Stomach (tissue), 4 donors: ENCODE results near the gene MTCL3.

Experiments used
- CTCF ChIP-seq, 7 experiments: fragments of 450-650 bp in 4 of 7; fragments of 200-600 bp in 3 of 7; sonication (generic) in 3 of 7; IDR thresholded peaks; one replicate each; pipeline ENCODE4 v1.5.1; 2016 to 2019; ENCODE audit warnings: antibody characterized with exemption in 7 of 7, control low read depth in 2 of 7, mild to moderate bottlenecking in 1 of 7
- POLR2A ChIP-seq, 4 donors: fragments of 450-650 bp; IDR thresholded peaks; one replicate each; pipeline ENCODE4 v1.6.1; 2016; ENCODE audit warnings: antibody characterized with exemption in 4 of 4, control low read depth in 2 of 4, mild to moderate bottlenecking in 1 of 4, moderate library complexity in 1 of 4

- TF ChIP-seq CTCF (IDR thresholded peaks at IDR 0.05), result no peak
- TF ChIP-seq POLR2A (IDR thresholded peaks at IDR 0.05), result no peak
Measured at GRCh38 chr6:127518191-127518709, 885 bp downstream of the MTCL3 start.
